MM.1S (cell line): Measurements from ENCODE around the gene CCDC83.

Experiments
- EZH2 ChIP-seq: fragments of 300-600 bp; sonication (generic); optimal IDR thresholded peaks from 2 replicates; pipeline ENCODE3; 2017; ENCODE audit warnings: low read depth, mild to moderate bottlenecking, antibody characterized with exemption, low read length, mixed read lengths
- TF ChIP-seq, protein P1 (sequence below): fragments of 300-600 bp; sonication (generic); IDR thresholded peaks from 2 replicates; pipeline ENCODE4 v1.5.1; 2016; ENCODE audit warnings: antibody characterized with exemption, low read length, mixed read lengths

DNA sequence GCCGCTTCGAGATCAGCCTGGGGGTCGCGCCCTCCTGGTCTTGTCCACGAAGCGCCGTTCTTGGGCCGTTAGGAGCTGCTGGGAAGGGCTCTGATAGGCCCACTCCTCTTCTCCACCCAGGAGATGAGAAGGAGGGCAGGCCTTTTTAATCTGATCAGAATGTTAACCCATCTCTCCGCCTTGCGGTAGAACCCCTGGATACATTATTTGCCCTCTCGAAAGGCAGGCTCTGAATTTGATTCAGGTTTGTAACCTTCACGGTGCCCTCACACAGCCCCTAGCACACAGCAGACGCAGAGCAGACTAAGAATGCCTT is at the start of gene CCDC83:
- TF ChIP-seq, protein P1, sequence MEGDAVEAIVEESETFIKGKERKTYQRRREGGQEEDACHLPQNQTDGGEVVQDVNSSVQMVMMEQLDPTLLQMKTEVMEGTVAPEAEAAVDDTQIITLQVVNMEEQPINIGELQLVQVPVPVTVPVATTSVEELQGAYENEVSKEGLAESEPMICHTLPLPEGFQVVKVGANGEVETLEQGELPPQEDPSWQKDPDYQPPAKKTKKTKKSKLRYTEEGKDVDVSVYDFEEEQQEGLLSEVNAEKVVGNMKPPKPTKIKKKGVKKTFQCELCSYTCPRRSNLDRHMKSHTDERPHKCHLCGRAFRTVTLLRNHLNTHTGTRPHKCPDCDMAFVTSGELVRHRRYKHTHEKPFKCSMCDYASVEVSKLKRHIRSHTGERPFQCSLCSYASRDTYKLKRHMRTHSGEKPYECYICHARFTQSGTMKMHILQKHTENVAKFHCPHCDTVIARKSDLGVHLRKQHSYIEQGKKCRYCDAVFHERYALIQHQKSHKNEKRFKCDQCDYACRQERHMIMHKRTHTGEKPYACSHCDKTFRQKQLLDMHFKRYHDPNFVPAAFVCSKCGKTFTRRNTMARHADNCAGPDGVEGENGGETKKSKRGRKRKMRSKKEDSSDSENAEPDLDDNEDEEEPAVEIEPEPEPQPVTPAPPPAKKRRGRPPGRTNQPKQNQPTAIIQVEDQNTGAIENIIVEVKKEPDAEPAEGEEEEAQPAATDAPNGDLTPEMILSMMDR: no peak
- TF ChIP-seq EZH2: no peak
